Trophoblast cell (in vitro differentiated cells and primary cell): ENCODE results near the gene KDM2B.

Source experiments
- DNase-seq, 2 donors: peaks; one replicate each; pipeline ENCODE4 v3.0.0-alpha.2; 2016
- H2AFZ ChIP-seq: 2 replicates; pipeline ENCODE4 v1.6.1; 2013; ENCODE audit warnings: low read length, moderate library complexity, mild to moderate bottlenecking; ENCODE audit not compliant: insufficient read depth, poor library complexity
- H2AK5ac ChIP-seq: 2 replicates; pipeline ENCODE4 v1.6.1; 2013; ENCODE audit warnings: mild to moderate bottlenecking, low read length
- H2BK120ac ChIP-seq: 2 replicates; pipeline ENCODE4 v1.6.1; 2013; ENCODE audit warnings: low read length, mild to moderate bottlenecking, moderate library complexity; ENCODE audit not compliant: insufficient read depth, poor library complexity
- H2BK12ac ChIP-seq: 2 replicates; pipeline ENCODE4 v1.6.1; 2013; ENCODE audit warnings: mild to moderate bottlenecking, low read length, moderate library complexity
- H2BK5ac ChIP-seq: 2 replicates; pipeline ENCODE4 v1.6.1; 2013; ENCODE audit warnings: low read length, low read depth, moderate library complexity, mild to moderate bottlenecking; ENCODE audit not compliant: poor library complexity
- H3K14ac ChIP-seq: 2 replicates; pipeline ENCODE4 v1.6.1; 2013; ENCODE audit warnings: mild to moderate bottlenecking, low read length
- H3K18ac ChIP-seq: 2 replicates; pipeline ENCODE4 v1.6.1; 2013; ENCODE audit warnings: mild to moderate bottlenecking, low read length
- H3K23ac ChIP-seq: 2 replicates; pipeline ENCODE4 v1.6.1; 2013; ENCODE audit warnings: low read length
- H3K27ac ChIP-seq: 2 replicates; pipeline ENCODE4 v1.5.1; 2013; ENCODE audit warnings: low read depth, mild to moderate bottlenecking, inconsistent platforms, low read length, moderate library complexity
- H3K27me3 ChIP-seq: 2 replicates; pipeline ENCODE4 v1.6.1; 2013; ENCODE audit warnings: inconsistent platforms, mild to moderate bottlenecking, low read length, moderate library complexity; ENCODE audit not compliant: insufficient read depth
- H3K36me3 ChIP-seq, 2 experiments: 1 replicate in 1 of 2; 2 replicates in 1 of 2; pipeline ENCODE4 v1.6.1; 2013; ENCODE audit warnings: low read length in 2 of 2, mild to moderate bottlenecking in 2 of 2, moderate library complexity in 1 of 2; ENCODE audit not compliant: insufficient read depth in 2 of 2, control insufficient read depth in 1 of 2
- H3K4ac ChIP-seq: 2 replicates; pipeline ENCODE4 v1.6.1; 2013; ENCODE audit warnings: low read depth, mild to moderate bottlenecking, low read length, moderate library complexity
- H3K4me1 ChIP-seq, 2 experiments: 1 replicate in 1 of 2; 2 replicates in 1 of 2; pipeline ENCODE4 v1.6.1; 2013; ENCODE audit warnings: low read length in 2 of 2, mild to moderate bottlenecking in 2 of 2, moderate library complexity in 1 of 2; ENCODE audit not compliant: insufficient read depth in 2 of 2, control insufficient read depth in 1 of 2
- H3K4me2 ChIP-seq: 2 replicates; pipeline ENCODE4 v1.6.1; 2013; ENCODE audit warnings: inconsistent platforms, mild to moderate bottlenecking, low read length, moderate library complexity
- H3K4me3 ChIP-seq: 2 replicates; pipeline ENCODE4 v1.5.1; 2013; ENCODE audit warnings: mild to moderate bottlenecking, low read depth, low read length, inconsistent platforms
- H3K79me1 ChIP-seq: one replicate; pipeline ENCODE4 v1.6.1; 2013; ENCODE audit warnings: low read length
- H3K79me2 ChIP-seq: 2 replicates; pipeline ENCODE4 v1.6.1; 2013; ENCODE audit warnings: low read length, mild to moderate bottlenecking; ENCODE audit not compliant: control insufficient read depth, insufficient read depth, poor library complexity
- H3K9ac ChIP-seq: 2 replicates; pipeline ENCODE4 v1.6.1; 2013; ENCODE audit warnings: mild to moderate bottlenecking, low read length
- H3K9me3 ChIP-seq: 2 replicates; pipeline ENCODE4 v1.6.1; 2013; ENCODE audit warnings: low read depth, mild to moderate bottlenecking, control low read depth, inconsistent platforms, low read length; ENCODE audit not compliant: insufficient read depth
- H4K12ac ChIP-seq: 2 replicates; pipeline ENCODE4 v1.6.1; 2013; ENCODE audit warnings: low read depth, mild to moderate bottlenecking, low read length, moderate library complexity
- H4K8ac ChIP-seq: 2 replicates; pipeline ENCODE4 v1.6.1; 2013; ENCODE audit warnings: low read depth, mild to moderate bottlenecking, low read length, moderate library complexity
- H4K91ac ChIP-seq: one replicate; pipeline ENCODE4 v1.6.1; 2013; ENCODE audit warnings: low read depth, mild to moderate bottlenecking, low read length, moderate library complexity
- WGBS: extraction: QIAGEN DNeasy Blood & Tissue Kit; methylation state at CpG from one replicate; pipeline ENCODE4 v1.1.7; 2013; ENCODE audit warnings: missing lambda C conversion rate; ENCODE audit not compliant: insufficient read length, insufficient coverage; ENCODE audit errors: extremely low coverage; 5-methylcytosine and 5-hydroxymethylcytosine counted together

The KDM2B gene

GRCh38 chr12:121509339-121509738 is 71.5 kb downstream of the KDM2B start:
- no peak overlapping the region for H4K91ac ChIP-seq
- H3K9ac ChIP-seq: no peak overlapping the region
- H3K9me3 ChIP-seq: peaks cover 2% of the 10 kb centered on the region
- no peak overlapping the region for H4K8ac ChIP-seq
- H2BK120ac ChIP-seq: no peak overlapping the region
- no peak overlapping the region for H2AK5ac ChIP-seq
- DNase-seq: no peak
- H3K4me3 ChIP-seq: no peak overlapping the region
- no peaks in the 10 kb centered on the region for H3K79me1 ChIP-seq
- H3K79me2 ChIP-seq: no peaks in the 10 kb centered on the region
- no peak overlapping the region for H3K18ac ChIP-seq
- H3K4ac ChIP-seq: no peak overlapping the region
- no peaks in the 10 kb centered on the region for H3K27me3 ChIP-seq
- no CpG with 5 or more reads among the region's 16 CpGs for WGBS
- no peak overlapping the region for H2BK5ac ChIP-seq
- H3K4me1 ChIP-seq: no peaks in the 10 kb centered on the region
- no peak overlapping the region for H3K23ac ChIP-seq
- H4K12ac ChIP-seq: no peak overlapping the region
- no peak overlapping the region for H2BK12ac ChIP-seq
- H3K4me2 ChIP-seq: no peak overlapping the region
- H2AFZ ChIP-seq: no peak overlapping the region
- no peak overlapping the region for H3K27ac ChIP-seq
- no peak overlapping the region for H3K14ac ChIP-seq
- peaks cover 21 to 23% of the 10 kb centered on the region in 2 experiments for H3K36me3 ChIP-seq

GRCh38 chr12:121508533-121508932 is 72.3 kb downstream of the KDM2B start:
- Histone ChIP-seq H3K4me3 (no peak overlapping the region), H4K8ac (no peak overlapping the region), H3K9ac (no peak overlapping the region), H3K4me1 (no peaks in the 10 kb centered on the region), H3K79me1 (no peaks in the 10 kb centered on the region), H2BK12ac (no peak overlapping the region), H3K79me2 (no peaks in the 10 kb centered on the region), H2AK5ac (no peak overlapping the region), H2BK120ac (no peak overlapping the region), H3K23ac (no peak overlapping the region), H4K91ac (no peak overlapping the region), H3K4me2 (no peak overlapping the region), H2AFZ (no peak overlapping the region), H3K4ac (no peak overlapping the region), H3K9me3 (no peaks in the 10 kb centered on the region), H3K27ac (no peak overlapping the region), H3K27me3 (no peaks in the 10 kb centered on the region), H3K36me3 (peaks cover 21 to 23% of the 10 kb centered on the region in 2 experiments), H3K18ac (no peak overlapping the region), H3K14ac (no peak overlapping the region), H2BK5ac (no peak overlapping the region), H4K12ac (no peak overlapping the region)
- WGBS: no CpG with 5 or more reads among the region's 11 CpGs
- no peak for DNase-seq

- no peak for DNase-seq
- no peak overlapping the region for H3K4ac ChIP-seq
- no peak overlapping the region for H4K91ac ChIP-seq
- H3K9ac ChIP-seq: no peak overlapping the region
- no peak overlapping the region for H3K18ac ChIP-seq
- no peak overlapping the region for H2BK5ac ChIP-seq
- no peak overlapping the region for H2AFZ ChIP-seq
- no peaks in the 10 kb centered on the region for H3K27me3 ChIP-seq
- H3K27ac ChIP-seq: no peak overlapping the region
- H2BK120ac ChIP-seq: no peak overlapping the region
- H3K9me3 ChIP-seq: no peaks in the 10 kb centered on the region
- no peak overlapping the region for H3K23ac ChIP-seq
- H2BK12ac ChIP-seq: no peak overlapping the region
- no peaks in the 10 kb centered on the region for H3K4me1 ChIP-seq
- H2AK5ac ChIP-seq: no peak overlapping the region
- no peaks in the 10 kb centered on the region for H3K79me2 ChIP-seq
- H3K36me3 ChIP-seq: peaks cover 17 to 19% of the 10 kb centered on the region in 2 experiments
- no CpG with 5 or more reads among the region's 3 CpGs for WGBS
- H3K14ac ChIP-seq: no peak overlapping the region
- no peak overlapping the region for H3K4me2 ChIP-seq
- H3K4me3 ChIP-seq: no peak overlapping the region
- no peak overlapping the region for H4K12ac ChIP-seq
- no peak overlapping the region for H4K8ac ChIP-seq
- no peaks in the 10 kb centered on the region for H3K79me1 ChIP-seq
Observed at GRCh38 chr12:121507984-121508383, 72.8 kb downstream of the KDM2B start.

GRCh38 chr12:121507245-121507644 is 73.6 kb downstream of the KDM2B start:
- Histone ChIP-seq H3K18ac (no peak overlapping the region), H3K9me3 (no peaks in the 10 kb centered on the region), H3K79me2 (no peaks in the 10 kb centered on the region), H3K27me3 (no peaks in the 10 kb centered on the region), H4K91ac (no peak overlapping the region), H2BK12ac (no peak overlapping the region), H3K4me3 (no peak overlapping the region), H2BK5ac (no peak overlapping the region), H3K4me1 (no peaks in the 10 kb centered on the region), H2AFZ (no peak overlapping the region), H3K36me3 (peaks cover 11 to 14% of the 10 kb centered on the region in 2 experiments), H3K27ac (no peak overlapping the region), H3K79me1 (no peaks in the 10 kb centered on the region), H4K8ac (no peak overlapping the region), H3K23ac (no peak overlapping the region), H3K4ac (no peak overlapping the region), H4K12ac (no peak overlapping the region), H3K14ac (no peak overlapping the region), H3K4me2 (no peak overlapping the region), H3K9ac (no peak overlapping the region), H2BK120ac (no peak overlapping the region), H2AK5ac (no peak overlapping the region)
- WGBS: no CpG with 5 or more reads among the region's 8 CpGs
- DNase-seq: no peak
